LNCaP clone FGC (cell line): ENCODE data around the gene SENP2.
"Not testable (repeated sequence)": the region's sequence is repeated elsewhere in the genome, so short reads cannot be mapped to it uniquely, and the experiment has no call there.

Experiments used
- DNase-seq: peaks from one replicate; pipeline ENCODE4 v3.0.0-alpha.2; 2011; ENCODE audit warnings: low read depth
- H3K4me3 ChIP-seq: 2 replicates; pipeline ENCODE4 v1.5.1; 2011; ENCODE audit warnings: mild to moderate bottlenecking, low read depth, low read length, control low read depth
- TF ChIP-seq, protein P1 (sequence below): IDR thresholded peaks from 2 replicates; pipeline ENCODE4 v1.5.1; 2012; ENCODE audit warnings: mild to moderate bottlenecking; ENCODE audit not compliant: control insufficient read depth, insufficient read depth; ENCODE audit errors: extremely low read depth

SENP2 gene

DNA sequence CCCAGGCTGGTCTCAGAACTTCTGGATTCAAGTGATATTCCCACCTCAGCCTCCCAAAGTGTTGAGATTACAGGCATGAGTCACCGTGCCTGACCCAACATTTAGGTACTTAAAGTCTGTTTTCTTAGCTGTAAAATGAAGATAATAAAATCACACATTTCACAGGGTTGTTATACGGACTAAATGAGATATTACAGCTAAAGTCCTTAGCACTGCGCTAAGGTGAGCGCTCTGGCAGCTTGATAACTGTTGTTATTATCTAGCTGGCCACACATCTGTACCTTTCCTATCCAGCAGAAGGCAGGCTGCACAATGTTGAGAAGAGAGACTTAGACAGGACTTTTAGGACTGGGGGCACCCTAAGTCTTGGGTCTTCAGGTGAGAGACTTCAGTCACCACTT is 31.0 kb upstream of the SENP2 start:
- H3K4me3 ChIP-seq, result no peak overlapping the region
- TF ChIP-seq, protein P1, sequence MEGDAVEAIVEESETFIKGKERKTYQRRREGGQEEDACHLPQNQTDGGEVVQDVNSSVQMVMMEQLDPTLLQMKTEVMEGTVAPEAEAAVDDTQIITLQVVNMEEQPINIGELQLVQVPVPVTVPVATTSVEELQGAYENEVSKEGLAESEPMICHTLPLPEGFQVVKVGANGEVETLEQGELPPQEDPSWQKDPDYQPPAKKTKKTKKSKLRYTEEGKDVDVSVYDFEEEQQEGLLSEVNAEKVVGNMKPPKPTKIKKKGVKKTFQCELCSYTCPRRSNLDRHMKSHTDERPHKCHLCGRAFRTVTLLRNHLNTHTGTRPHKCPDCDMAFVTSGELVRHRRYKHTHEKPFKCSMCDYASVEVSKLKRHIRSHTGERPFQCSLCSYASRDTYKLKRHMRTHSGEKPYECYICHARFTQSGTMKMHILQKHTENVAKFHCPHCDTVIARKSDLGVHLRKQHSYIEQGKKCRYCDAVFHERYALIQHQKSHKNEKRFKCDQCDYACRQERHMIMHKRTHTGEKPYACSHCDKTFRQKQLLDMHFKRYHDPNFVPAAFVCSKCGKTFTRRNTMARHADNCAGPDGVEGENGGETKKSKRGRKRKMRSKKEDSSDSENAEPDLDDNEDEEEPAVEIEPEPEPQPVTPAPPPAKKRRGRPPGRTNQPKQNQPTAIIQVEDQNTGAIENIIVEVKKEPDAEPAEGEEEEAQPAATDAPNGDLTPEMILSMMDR, result no peak
- no peak for DNase-seq

DNA sequence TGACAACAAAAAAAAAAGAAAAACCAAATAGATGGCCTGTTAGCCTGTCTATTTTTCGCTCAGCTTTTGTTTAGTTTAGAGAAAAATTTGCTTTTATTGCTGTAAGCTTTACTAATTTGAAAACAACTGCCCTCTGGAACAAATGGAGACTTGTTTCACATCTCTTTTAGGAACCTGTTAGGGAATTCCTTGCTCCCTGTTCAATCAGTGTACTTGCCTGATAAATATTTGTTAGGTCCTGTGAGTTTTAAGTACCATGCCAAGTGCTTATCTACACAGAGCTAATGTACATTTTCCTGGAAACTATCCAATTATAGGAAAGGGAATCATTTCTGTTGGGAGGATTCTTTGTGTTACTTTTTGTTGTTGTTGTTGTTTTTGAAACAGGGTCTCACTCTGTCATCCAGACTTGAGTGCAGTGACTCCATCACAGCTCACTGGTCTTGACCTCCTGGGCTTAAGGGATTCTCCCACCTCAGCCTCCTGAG is 30.2 kb upstream of the SENP2 start:
- TF ChIP-seq, protein P1, result no peak
- DNase-seq, result no peak
- H3K4me3 ChIP-seq, result no peak overlapping the region

DNA sequence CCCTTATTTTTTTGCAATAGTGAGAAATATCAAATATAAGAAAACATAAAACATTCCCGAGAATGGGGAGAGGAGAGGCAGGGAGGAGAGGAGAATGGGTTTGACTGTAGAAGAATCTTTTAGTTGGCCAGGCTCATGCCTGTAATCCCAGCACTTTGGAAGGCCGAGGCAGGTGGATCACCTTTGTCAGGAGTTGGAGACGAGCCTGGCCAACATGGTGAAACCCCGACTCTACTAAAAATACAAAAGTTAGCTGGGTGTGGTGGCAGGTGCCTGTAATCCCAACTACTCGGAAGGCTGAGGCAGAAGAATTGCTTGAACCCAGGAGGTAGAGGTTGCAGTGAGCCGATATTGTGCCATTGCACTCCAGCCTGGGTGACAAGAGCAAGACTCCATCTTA is 29.5 kb upstream of the SENP2 start:
- H3K4me3 ChIP-seq, DNase-seq: not testable (repeated sequence)

DNA sequence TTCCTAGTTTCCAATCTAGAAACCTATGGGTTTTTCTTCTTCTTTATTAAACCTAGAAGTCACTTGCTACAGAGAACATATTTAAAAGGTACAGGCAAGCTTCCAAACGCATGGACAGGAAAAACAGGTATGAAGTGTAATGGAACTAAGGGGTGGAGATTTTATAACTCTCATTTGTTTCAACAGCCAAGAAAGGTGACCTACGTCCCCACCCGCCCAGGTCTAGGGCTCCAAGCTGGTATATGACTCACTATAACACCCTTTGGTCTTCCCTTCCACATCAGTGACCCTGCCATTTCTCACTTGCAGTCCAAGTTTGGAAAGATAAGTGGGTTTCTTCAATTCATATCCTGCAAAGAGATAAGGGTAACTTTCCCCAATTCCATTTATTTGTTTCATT is 27.7 kb upstream of the SENP2 start:
- peak; percentile 97 for DNase-seq
- H3K4me3 ChIP-seq, result 0 out of 2 replicates have a peak overlapping the region, but pooled peaks have one; percentile 1
- TF ChIP-seq, protein P1, result no peak

DNA sequence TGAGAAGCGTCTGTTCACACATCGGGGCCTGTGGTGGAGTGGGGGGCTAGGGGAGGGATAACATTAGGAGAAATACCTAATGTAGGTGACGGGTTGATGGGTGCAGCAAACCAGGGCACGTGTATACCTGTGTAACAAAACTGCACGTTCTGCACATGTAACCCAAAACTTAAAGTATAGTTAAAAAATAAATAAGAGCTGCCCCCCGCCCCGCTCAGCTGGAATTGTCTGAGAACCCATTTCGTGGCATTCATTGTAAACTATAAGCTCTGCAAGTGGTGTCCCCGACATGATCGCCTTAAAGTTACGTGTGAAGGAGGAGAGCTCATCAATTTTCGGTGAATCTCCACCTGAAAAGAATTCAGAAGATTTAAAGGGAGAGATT is 26.4 kb upstream of the SENP2 start:
- H3K4me3 ChIP-seq, result no peak overlapping the region
- DNase-seq, result no peak
- TF ChIP-seq, protein P1, result no peak

DNA sequence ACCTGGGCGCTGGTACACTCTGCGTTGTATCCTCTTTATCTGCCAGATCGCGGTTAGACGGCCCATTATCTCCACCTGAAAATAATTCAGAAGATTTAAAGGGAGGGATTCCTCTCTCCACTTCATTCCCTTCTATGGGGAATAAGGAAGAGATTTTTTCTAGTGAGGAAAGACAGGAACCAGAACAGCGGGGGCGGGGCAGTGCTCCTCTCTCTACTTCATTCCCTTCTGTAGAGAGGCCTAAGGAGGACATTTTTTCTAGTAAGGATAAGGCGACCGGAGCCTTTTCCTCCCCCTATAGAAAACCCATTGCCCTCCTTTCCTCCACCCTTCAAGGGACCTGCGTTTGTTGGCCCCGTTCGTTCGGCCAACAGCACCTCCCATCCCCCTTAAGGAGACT is 25.4 kb upstream of the SENP2 start:
- TF ChIP-seq, protein P1, result no peak
- no peak overlapping the region for H3K4me3 ChIP-seq
- no peak for DNase-seq

DNA sequence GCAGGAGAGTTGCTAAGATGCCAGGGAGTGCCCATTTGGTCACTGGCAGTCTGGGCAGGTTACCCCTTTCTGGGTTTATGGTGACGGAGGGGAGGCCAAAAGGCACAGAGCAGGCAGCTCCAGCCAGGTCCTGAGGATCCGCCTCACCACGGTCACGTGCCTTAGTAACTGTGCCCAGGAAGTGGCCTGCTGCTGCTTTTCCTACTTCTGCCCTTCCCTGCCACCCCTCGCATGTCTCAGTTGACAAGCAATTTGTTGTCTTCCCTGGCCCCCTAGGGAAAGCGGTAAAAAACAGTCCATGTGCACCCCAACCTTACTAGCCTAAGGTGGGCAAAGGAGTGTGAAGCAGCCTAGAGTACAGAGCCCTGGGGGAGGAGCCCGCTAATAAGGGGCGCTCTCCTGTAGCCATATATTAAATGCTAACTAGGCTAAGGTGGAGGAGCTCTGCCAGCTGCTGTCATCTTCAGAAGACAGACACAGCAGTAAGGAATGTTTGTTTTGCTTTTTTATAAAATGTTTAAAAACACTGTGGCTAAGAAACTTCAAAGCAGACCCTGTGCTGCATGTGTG is 24.6 kb upstream of the SENP2 start:
- TF ChIP-seq, protein P1, result no peak
- no peak for DNase-seq
- H3K4me3 ChIP-seq, result no peak overlapping the region
